CD1c-positive myeloid dendritic cell (primary cell): ENCODE data around the gene THSD4.
"Not testable (repeated sequence)": the region's sequence is repeated elsewhere in the genome, so short reads cannot be mapped to it uniquely, and the experiment has no call there.

Experiments used
- DNase-seq: peaks from one replicate; pipeline ENCODE4 v3.0.0-alpha.2; 2016; ENCODE audit errors: extremely low spot score

The THSD4 gene

GRCh38 chr15:71187526-71187925 is 72.3 kb downstream of the THSD4 start:
- DNase-seq: no peak

- no peak for DNase-seq
Observed at GRCh38 chr15:71189718-71190117, 74.4 kb downstream of the THSD4 start.

- no peak for DNase-seq
Observed at GRCh38 chr15:71191296-71191695, 76.0 kb downstream of the THSD4 start.

GRCh38 chr15:71192816-71193215 is 77.5 kb downstream of the THSD4 start:
- no peak for DNase-seq

- no peak for DNase-seq
Observed at GRCh38 chr15:71194286-71194685, 79.0 kb downstream of the THSD4 start.

- DNase-seq: no peak
Observed at GRCh38 chr15:71195242-71195641, 80.0 kb downstream of the THSD4 start.

GRCh38 chr15:71197620-71198019 is 82.3 kb downstream of the THSD4 start:
- DNase-seq: no peak

- DNase-seq: no peak
Observed at GRCh38 chr15:71198846-71199245, 83.6 kb downstream of the THSD4 start.

- DNase-seq: no peak
Observed at GRCh38 chr15:71199384-71200351, 84.4 kb downstream of the THSD4 start.

GRCh38 chr15:71201477-71201876 is 86.2 kb downstream of the THSD4 start:
- no peak for DNase-seq

GRCh38 chr15:71202712-71203111 is 87.4 kb downstream of the THSD4 start:
- DNase-seq: no peak

GRCh38 chr15:71203586-71204474 is 88.6 kb downstream of the THSD4 start:
- DNase-seq: no peak

GRCh38 chr15:71207141-71207540 is 91.9 kb downstream of the THSD4 start:
- DNase-seq: no peak

GRCh38 chr15:71212146-71212545 is 96.9 kb downstream of the THSD4 start:
- DNase-seq: no peak

GRCh38 chr15:71213943-71214342 is 98.7 kb downstream of the THSD4 start:
- DNase-seq: not testable (repeated sequence)

- no peak for DNase-seq
Observed at GRCh38 chr15:71215126-71215894, 100.0 kb downstream of the THSD4 start.

GRCh38 chr15:71218272-71218805 is 103.1 kb downstream of the THSD4 start:
- no peak for DNase-seq

- no peak for DNase-seq
Observed at GRCh38 chr15:71219101-71219500, 103.8 kb downstream of the THSD4 start.

GRCh38 chr15:71219645-71220044 is 104.4 kb downstream of the THSD4 start:
- DNase-seq: no peak

GRCh38 chr15:71220828-71221227 is 105.6 kb downstream of the THSD4 start:
- DNase-seq: no peak

- DNase-seq: no peak
Observed at GRCh38 chr15:71221417-71221816, 106.1 kb downstream of the THSD4 start.
